Endodermal cell (in vitro differentiated cells): ENCODE data around the gene TMEM147. TPM values are rescaled to one million over a fixed set of nuclear protein-coding genes. Genes with fewer than 3 reads are reported as not detected.

Experiments
- DNase-seq: peaks from one replicate; pipeline ENCODE4 v3.0.0-alpha.2; 2017
- H3K27ac ChIP-seq: 2 replicates; pipeline ENCODE4 v1.5.1; 2013; ENCODE audit warnings: mild to moderate bottlenecking, low read depth, low read length, moderate library complexity
- H3K27me3 ChIP-seq: 2 replicates; pipeline ENCODE4 v1.6.1; 2013; ENCODE audit warnings: mild to moderate bottlenecking, low read length, moderate library complexity; ENCODE audit not compliant: insufficient read depth, control insufficient read depth, poor library complexity, severe bottlenecking
- H3K36me3 ChIP-seq: 2 replicates; pipeline ENCODE4 v1.7.0; 2013; ENCODE audit warnings: mild to moderate bottlenecking, low read length, moderate library complexity; ENCODE audit not compliant: control insufficient read depth, insufficient read depth
- H3K4me1 ChIP-seq: one replicate; pipeline ENCODE4 v1.7.0; 2013; ENCODE audit warnings: low read length; ENCODE audit not compliant: control insufficient read depth, insufficient read depth
- H3K4me3 ChIP-seq: 2 replicates; pipeline ENCODE4 v1.5.1; 2013; ENCODE audit warnings: mild to moderate bottlenecking, low read length, moderate library complexity
- H3K9ac ChIP-seq: 2 replicates; pipeline ENCODE4 v1.6.1; 2013; ENCODE audit warnings: mild to moderate bottlenecking, low read length, moderate library complexity; ENCODE audit not compliant: poor library complexity, severe bottlenecking; ENCODE audit errors: extremely low read depth
- H3K9me3 ChIP-seq: 2 replicates; pipeline ENCODE4 v1.6.1; 2013; ENCODE audit warnings: mild to moderate bottlenecking, low read length, moderate library complexity; ENCODE audit not compliant: control insufficient read depth
- H3K27ac Mint-ChIP-seq: 2 replicates; pipeline ENCODE4 v1.8.0; 2020; ENCODE audit warnings: mixed read lengths
- H3K27me3 Mint-ChIP-seq: 2 replicates; pipeline ENCODE4 v1.8.0; 2021; ENCODE audit warnings: mild to moderate bottlenecking, mixed read lengths; ENCODE audit not compliant: insufficient read depth
- H3K36me3 Mint-ChIP-seq: 2 replicates; pipeline ENCODE4 v1.8.0; 2020; ENCODE audit warnings: low read depth, mixed read lengths
- H3K4me1 Mint-ChIP-seq: 2 replicates; pipeline ENCODE4 v1.8.0; 2020; ENCODE audit warnings: mixed read lengths
- H3K4me3 Mint-ChIP-seq: 2 replicates; pipeline ENCODE4 v1.8.0; 2020; ENCODE audit warnings: mild to moderate bottlenecking, moderate library complexity, mixed read lengths
- H3K9me3 Mint-ChIP-seq: 2 replicates; pipeline ENCODE4 v1.8.0; 2020; ENCODE audit warnings: mild to moderate bottlenecking, mixed read lengths
- CTCF ChIP-seq: fragments of 200-600 bp; sonication (generic); conservative IDR thresholded peaks from 2 replicates; pipeline ENCODE4 v1.5.0; 2021; ENCODE audit warnings: antibody characterized with exemption, mild to moderate bottlenecking
- WGBS, 2 experiments: methylation state at CpG; one replicate each; pipeline versions ENCODE4 v1.1.5 to v1.1.7; 2013; ENCODE audit warnings: missing lambda C conversion rate in 2 of 2, mixed read lengths in 1 of 2; ENCODE audit not compliant: insufficient coverage in 1 of 2, insufficient read length in 1 of 2; 5-methylcytosine and 5-hydroxymethylcytosine counted together
- total RNA-seq, 2 donors: library from RNA; stranded (reverse); fragmentation: NEBNext Ultra II Directional in 1 of 2; extraction: Animal tissue kit (Norgen Biotek cat#: 25700) in 1 of 2; gene quantifications; 2 replicates in 1 of 2; 3 replicates in 1 of 2; pipeline ENCODE4 v1.2.1, GENCODE V29; 2021

TMEM147 gene
- total RNA-seq, 2 donors from 2014 or later, result 109 to 119 TPM

DNA sequence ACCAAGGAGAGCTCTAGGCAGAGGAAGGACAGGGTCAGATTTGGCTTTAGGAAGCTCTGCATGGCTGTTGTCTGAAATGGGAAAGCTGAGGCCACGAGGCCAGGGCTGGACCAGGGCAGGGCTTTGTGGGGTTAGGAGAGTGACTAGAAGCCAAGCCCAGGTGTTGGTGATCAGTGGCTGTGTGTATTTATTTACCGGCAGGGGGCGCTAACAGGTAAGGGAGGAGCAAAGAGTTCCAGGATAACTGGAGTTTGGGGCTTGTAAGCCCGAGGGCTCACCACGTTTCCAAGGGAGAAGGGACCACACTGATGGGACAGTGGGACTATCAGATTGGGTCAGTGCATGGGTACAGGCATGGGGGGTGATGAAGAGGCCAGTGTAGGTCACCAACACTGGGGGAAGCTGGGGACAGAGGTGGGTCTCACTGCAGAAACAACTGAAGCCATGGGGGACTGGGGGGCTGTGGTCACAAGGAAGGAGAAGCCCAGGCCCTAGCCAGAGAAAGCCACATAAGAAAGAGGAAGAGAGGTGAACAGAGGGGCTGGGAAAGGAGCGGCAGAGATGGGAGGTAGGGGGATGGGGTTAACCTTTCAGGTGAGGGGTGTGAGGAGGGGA is 3.9 kb downstream of the TMEM147 start:
- peak; percentile 88 for TF ChIP-seq CTCF
- 25 to 37% methylated on average over 5 to 6 of the region's 6 CpGs for WGBS, 2 experiments
- no peak overlapping the region for H3K27ac ChIP-seq
- peak overlapping the region; percentile 36 for H3K27ac Mint-ChIP-seq
- H3K4me3 ChIP-seq, result no peak overlapping the region
- no peak overlapping the region for H3K4me3 Mint-ChIP-seq
- no peaks in the 10 kb centered on the region for H3K9me3 Mint-ChIP-seq
- no peak overlapping the region for H3K9ac ChIP-seq
- no peaks in the 10 kb centered on the region for H3K27me3 ChIP-seq
- peaks cover 7% of the 10 kb centered on the region for H3K27me3 Mint-ChIP-seq
- peaks cover 21% of the 10 kb centered on the region for H3K36me3 ChIP-seq
- H3K4me1 Mint-ChIP-seq, result peaks cover 20% of the 10 kb centered on the region
- DNase-seq, result peak; percentile 88
- no peaks in the 10 kb centered on the region for H3K9me3 ChIP-seq
- peaks cover 30% of the 10 kb centered on the region for H3K36me3 Mint-ChIP-seq
- peaks cover 10% of the 10 kb centered on the region for H3K4me1 ChIP-seq

DNA sequence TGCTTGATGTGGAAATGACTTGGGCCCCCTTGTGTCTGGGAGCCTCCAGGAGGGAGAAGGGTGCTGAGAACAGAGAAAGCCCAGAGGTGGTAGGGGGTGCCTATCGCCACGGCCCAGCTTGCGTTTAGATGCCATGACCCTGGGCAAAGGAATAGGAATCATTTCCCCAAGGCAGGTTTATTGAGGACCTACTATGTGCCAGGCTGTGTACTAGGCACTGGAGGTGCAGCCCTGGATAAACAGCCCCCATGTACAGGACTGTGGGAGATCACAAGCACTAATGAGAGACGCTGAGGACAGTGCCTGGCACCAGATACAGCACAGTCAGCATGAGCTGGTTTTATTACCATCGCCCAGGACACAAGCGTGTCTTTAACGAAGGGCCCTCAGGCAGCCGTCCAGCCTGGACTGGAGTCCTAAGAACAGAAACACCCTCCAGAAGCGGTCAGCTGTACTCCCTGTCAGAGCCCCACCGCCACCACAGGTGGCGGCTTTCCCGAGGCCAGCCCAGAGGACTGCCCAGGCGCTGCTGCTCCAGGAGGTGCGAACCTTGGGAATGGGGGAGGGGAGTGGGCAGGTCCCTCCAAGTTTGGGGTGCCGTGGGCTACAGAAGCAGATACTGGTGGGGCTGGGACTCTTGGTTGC is 4.6 kb downstream of the TMEM147 start:
- no peak overlapping the region for H3K4me3 Mint-ChIP-seq
- no peak overlapping the region for H3K27ac ChIP-seq
- DNase-seq, result no peak
- no peaks in the 10 kb centered on the region for H3K9me3 Mint-ChIP-seq
- peaks cover 15% of the 10 kb centered on the region for H3K27me3 Mint-ChIP-seq
- H3K4me1 Mint-ChIP-seq, result peaks cover 14% of the 10 kb centered on the region
- H3K27ac Mint-ChIP-seq, result no peak overlapping the region
- no peak overlapping the region for H3K4me3 ChIP-seq
- H3K36me3 ChIP-seq, result peaks cover 21% of the 10 kb centered on the region
- peaks cover 10% of the 10 kb centered on the region for H3K4me1 ChIP-seq
- TF ChIP-seq CTCF, result no peak
- H3K27me3 ChIP-seq, result no peaks in the 10 kb centered on the region
- WGBS, 2 experiments, result 93 to 97% methylated on average over 14 to 15 of the region's 15 CpGs
- no peak overlapping the region for H3K9ac ChIP-seq
- H3K36me3 Mint-ChIP-seq, result peaks cover 27% of the 10 kb centered on the region
- no peaks in the 10 kb centered on the region for H3K9me3 ChIP-seq

DNA sequence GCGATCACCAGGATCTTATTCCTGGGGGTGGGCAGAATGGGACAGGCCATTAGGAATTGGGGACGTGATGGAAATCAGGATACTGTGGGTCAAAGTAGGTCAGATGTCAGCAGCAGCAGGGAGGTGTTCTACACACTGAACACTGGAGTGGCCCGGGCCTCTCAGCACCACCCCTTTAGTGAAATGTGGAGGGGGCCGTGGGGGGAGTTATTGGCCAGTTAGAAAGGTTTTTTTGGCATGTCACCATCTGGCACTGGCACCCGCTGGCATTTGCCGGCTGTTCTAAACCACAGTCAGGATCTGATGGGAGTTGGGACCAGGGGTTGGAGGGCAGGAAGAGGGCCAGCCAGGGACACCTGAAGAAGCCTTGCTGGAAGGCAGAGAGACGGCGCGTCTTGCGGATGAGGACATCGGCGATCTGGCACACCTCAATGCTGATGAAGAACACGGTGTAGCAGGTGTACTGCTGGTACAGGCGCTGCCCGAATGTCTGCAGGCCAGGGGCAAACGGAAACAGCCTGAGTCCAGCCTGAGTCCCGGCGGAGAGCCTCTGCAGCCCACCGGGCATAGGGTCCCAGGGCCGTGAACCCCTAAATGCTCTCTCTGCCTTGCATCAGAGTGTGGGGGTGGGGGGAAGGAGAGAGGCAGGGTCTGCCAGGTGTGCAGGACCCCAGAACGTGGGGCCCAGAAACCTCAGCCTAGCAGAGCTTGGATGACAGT is 5.8 kb downstream of the TMEM147 start:
- Histone ChIP-seq H3K4me1 (peaks cover 8% of the 10 kb centered on the region), H3K4me3 (no peak overlapping the region), H3K27ac (no peak overlapping the region), H3K9ac (no peak overlapping the region), H3K27me3 (peaks cover 2% of the 10 kb centered on the region), H3K36me3 (peaks cover 21% of the 10 kb centered on the region), H3K9me3 (no peaks in the 10 kb centered on the region)
- DNase-seq, result no peak
- Mint-ChIP-seq H3K4me1 (peaks cover 12% of the 10 kb centered on the region), H3K36me3 (peaks cover 27% of the 10 kb centered on the region), H3K4me3 (no peak overlapping the region), H3K27me3 (peaks cover 25% of the 10 kb centered on the region), H3K9me3 (no peaks in the 10 kb centered on the region), H3K27ac (no peak overlapping the region)
- WGBS, 2 experiments, result 92 to 95% methylated on average over 13 to 21 of the region's 21 CpGs
- TF ChIP-seq CTCF, result no peak
